Measurements from ENCODE around the gene SLC50A1.
A peak's percentile ranks its signal among the peaks of the same experiment; 100 is the strongest.
"Not testable (repeated sequence)": the region's sequence is repeated elsewhere in the genome, so short reads cannot be mapped to it uniquely, and the experiment has no call there.

SLC50A1 gene

DNA sequence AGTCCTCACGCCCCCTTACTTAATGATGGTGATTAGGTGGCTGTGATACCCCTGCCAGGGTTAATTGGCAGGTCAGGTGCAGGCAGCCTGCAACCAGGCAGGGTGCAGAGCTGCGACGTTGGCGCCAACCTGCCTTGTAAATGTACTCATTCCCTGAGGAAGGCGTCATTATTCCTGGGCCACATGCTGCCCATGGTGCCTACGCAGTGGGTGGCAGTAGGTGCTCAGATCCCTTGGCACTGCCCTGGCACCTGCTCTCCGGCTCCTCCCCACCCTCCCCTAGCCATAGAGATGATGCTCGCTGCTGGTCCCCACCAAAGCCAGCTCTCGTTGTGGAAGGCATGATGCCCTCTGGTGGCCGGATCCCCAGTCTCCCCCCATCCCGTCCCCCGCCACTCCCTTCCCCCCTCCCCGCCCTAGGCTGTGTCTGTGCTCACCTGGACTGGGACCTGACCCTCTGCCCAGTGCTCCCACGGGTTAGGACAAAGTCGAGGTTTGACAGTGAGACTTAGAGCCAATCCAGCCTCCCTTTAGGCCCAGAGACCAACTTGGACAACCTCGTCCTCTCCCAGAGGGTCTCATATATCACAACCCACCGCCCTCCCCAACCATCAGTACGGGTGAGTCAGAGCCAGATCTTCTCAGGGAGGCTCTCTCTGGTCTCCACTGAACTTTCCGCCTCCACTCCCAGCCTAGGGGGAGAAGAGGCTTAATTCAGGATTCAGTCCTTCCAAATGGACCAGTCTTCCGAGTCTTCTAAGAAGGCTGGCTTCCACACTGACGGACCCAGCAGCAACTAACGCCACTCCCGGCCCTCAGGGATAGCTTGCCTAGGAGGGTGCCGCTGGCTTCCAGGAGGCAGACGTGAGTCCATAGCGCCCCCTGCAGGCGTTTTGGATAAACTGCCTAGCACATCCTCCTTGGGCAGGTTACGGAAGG, 31.8 kb downstream of the SLC50A1 start:
- H3K27ac ChIP-seq (replicated peaks) = peak overlapping the region; percentile 52; the same call in 1 of the 2 replicates
- H3K4me3 ChIP-seq (replicated peaks; ENCODE audit: insufficient read depth, low read length) = no peak overlapping the region
- DNase-seq (ENCODE audit: low read depth in 1 of 2, low spot score in 1 of 2) = peak; percentile 83 to 92

GRCh38 chr1:155168105-155168445, 32.4 kb downstream of the SLC50A1 start:
- not testable (repeated sequence) for H3K4me3 ChIP-seq (replicated peaks; ENCODE audit: insufficient read depth, low read length); H3K27ac ChIP-seq (replicated peaks); DNase-seq (ENCODE audit: low read depth in 1 of 2, low spot score in 1 of 2)

More for the DNA sequence above, 31.8 kb downstream of the SLC50A1 start:
- TF ChIP-seq, protein P1, sequence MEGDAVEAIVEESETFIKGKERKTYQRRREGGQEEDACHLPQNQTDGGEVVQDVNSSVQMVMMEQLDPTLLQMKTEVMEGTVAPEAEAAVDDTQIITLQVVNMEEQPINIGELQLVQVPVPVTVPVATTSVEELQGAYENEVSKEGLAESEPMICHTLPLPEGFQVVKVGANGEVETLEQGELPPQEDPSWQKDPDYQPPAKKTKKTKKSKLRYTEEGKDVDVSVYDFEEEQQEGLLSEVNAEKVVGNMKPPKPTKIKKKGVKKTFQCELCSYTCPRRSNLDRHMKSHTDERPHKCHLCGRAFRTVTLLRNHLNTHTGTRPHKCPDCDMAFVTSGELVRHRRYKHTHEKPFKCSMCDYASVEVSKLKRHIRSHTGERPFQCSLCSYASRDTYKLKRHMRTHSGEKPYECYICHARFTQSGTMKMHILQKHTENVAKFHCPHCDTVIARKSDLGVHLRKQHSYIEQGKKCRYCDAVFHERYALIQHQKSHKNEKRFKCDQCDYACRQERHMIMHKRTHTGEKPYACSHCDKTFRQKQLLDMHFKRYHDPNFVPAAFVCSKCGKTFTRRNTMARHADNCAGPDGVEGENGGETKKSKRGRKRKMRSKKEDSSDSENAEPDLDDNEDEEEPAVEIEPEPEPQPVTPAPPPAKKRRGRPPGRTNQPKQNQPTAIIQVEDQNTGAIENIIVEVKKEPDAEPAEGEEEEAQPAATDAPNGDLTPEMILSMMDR (IDR thresholded peaks at IDR 0.05; ENCODE audit: insufficient read depth, low read length) = peak; percentile 81
- TF ChIP-seq POLR2AphosphoS5 (IDR thresholded peaks at IDR 0.05; ENCODE audit: low read depth) (no peak), GABPA (IDR thresholded peaks at IDR 0.05; ENCODE audit: low read depth) (peak; percentile 5; the same call in 1 of the 2 replicates), SPI1 (IDR thresholded peaks at IDR 0.05; ENCODE audit: borderline replicate concordance, low read depth) (no peak)
- H3K27me3 ChIP-seq (ENCODE audit: insufficient read depth, poor library complexity, severe bottlenecking) = no peaks in the 10 kb centered on the region

GRCh38 chr1:155168456-155169210, 33.0 kb downstream of the SLC50A1 start:
- Histone ChIP-seq H3K27ac (replicated peaks) (no peak overlapping the region), H3K27me3 (ENCODE audit: insufficient read depth, poor library complexity, severe bottlenecking) (no peaks in the 10 kb centered on the region), H3K4me3 (replicated peaks; ENCODE audit: insufficient read depth, low read length) (no peak overlapping the region)
- no peak for TF ChIP-seq GABPA (IDR thresholded peaks at IDR 0.05; ENCODE audit: low read depth)
- DNase-seq (ENCODE audit: low read depth in 1 of 2, low spot score in 1 of 2) = no peak

More at GRCh38 chr1:155168105-155168445, 32.4 kb downstream of the SLC50A1 start:
- H3K27me3 ChIP-seq (ENCODE audit: insufficient read depth, poor library complexity, severe bottlenecking) = not testable (repeated sequence)

DNA sequence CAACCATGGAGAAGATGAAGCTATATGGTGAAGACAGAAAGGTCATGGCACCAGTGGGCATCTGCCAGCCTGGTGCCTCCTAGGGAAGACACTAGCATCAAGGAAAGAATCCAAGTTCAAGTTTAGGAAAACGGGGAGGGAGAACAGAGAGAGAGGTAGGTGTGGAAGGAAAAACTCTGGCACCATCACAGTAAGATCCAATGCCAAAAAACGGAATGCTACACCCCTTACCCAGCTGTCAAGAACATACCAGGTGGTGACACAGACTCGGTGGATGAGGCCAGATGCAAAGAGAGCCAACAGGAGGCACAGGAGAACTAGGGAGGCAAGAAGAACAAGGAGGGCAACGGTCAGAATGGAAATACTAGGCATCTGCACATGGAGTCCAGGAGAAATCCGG, 33.9 kb downstream of the SLC50A1 start:
- Histone ChIP-seq H3K4me3 (replicated peaks; ENCODE audit: insufficient read depth, low read length) (no peak overlapping the region), H3K27me3 (ENCODE audit: insufficient read depth, poor library complexity, severe bottlenecking) (no peaks in the 10 kb centered on the region), H3K27ac (replicated peaks) (no peak overlapping the region)
- DNase-seq (ENCODE audit: low read depth in 1 of 2, low spot score in 1 of 2) = no peak
- TF ChIP-seq SPI1 (IDR thresholded peaks at IDR 0.05; ENCODE audit: borderline replicate concordance, low read depth) (no peak), POLR2AphosphoS5 (IDR thresholded peaks at IDR 0.05; ENCODE audit: low read depth) (no peak), GABPA (IDR thresholded peaks at IDR 0.05; ENCODE audit: low read depth) (no peak)
- TF ChIP-seq, protein P2, sequence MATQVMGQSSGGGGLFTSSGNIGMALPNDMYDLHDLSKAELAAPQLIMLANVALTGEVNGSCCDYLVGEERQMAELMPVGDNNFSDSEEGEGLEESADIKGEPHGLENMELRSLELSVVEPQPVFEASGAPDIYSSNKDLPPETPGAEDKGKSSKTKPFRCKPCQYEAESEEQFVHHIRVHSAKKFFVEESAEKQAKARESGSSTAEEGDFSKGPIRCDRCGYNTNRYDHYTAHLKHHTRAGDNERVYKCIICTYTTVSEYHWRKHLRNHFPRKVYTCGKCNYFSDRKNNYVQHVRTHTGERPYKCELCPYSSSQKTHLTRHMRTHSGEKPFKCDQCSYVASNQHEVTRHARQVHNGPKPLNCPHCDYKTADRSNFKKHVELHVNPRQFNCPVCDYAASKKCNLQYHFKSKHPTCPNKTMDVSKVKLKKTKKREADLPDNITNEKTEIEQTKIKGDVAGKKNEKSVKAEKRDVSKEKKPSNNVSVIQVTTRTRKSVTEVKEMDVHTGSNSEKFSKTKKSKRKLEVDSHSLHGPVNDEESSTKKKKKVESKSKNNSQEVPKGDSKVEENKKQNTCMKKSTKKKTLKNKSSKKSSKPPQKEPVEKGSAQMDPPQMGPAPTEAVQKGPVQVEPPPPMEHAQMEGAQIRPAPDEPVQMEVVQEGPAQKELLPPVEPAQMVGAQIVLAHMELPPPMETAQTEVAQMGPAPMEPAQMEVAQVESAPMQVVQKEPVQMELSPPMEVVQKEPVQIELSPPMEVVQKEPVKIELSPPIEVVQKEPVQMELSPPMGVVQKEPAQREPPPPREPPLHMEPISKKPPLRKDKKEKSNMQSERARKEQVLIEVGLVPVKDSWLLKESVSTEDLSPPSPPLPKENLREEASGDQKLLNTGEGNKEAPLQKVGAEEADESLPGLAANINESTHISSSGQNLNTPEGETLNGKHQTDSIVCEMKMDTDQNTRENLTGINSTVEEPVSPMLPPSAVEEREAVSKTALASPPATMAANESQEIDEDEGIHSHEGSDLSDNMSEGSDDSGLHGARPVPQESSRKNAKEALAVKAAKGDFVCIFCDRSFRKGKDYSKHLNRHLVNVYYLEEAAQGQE (IDR thresholded peaks at IDR 0.05; ENCODE audit: insufficient replicate concordance, low read depth) = no peak
- TF ChIP-seq, protein P1 (IDR thresholded peaks at IDR 0.05; ENCODE audit: insufficient read depth, low read length) = no peak

DNA sequence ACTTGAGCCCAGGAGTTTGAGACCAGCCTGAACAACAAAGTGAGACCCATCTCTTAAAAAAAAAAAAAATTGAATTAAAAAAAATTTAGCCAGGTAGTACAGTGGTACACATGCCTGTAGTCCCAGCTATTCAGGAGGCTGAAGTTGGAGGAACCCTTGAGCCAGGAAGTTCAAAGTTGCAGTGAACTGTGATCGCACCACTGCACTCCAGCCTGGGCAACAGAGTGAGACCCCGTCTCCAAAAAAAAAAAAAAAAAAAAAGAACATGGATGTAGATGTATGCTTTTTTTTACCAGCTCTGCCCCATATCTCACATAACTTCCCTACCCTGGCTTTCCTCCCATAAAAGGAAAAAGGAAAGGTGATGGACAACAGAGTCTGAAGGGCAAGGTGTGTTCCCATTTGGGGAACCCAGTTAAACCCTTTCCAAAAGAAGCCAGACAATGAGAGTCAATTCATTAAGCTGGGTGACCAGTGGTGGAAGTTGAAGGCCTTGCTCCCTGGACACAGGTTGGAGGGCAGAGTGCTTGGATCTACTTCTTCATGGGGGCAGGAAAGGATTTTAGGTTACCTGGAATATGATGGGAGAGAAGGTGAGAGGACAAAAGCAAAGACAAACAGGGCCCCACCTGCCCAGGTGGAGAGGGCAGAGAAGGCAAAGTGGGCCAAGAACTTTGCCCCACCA, 34.6 kb downstream of the SLC50A1 start:
- Histone ChIP-seq H3K4me3 (replicated peaks; ENCODE audit: insufficient read depth, low read length) (no peak overlapping the region), H3K27me3 (ENCODE audit: insufficient read depth, poor library complexity, severe bottlenecking) (no peaks in the 10 kb centered on the region), H3K27ac (replicated peaks) (no peak overlapping the region)
- TF ChIP-seq, protein P1 (IDR thresholded peaks at IDR 0.05; ENCODE audit: insufficient read depth, low read length) = no peak
- TF ChIP-seq SPI1 (IDR thresholded peaks at IDR 0.05; ENCODE audit: borderline replicate concordance, low read depth) = no peak
- TF ChIP-seq, protein P2 (IDR thresholded peaks at IDR 0.05; ENCODE audit: insufficient replicate concordance, low read depth) = no peak
- no peak for TF ChIP-seq POLR2AphosphoS5 (IDR thresholded peaks at IDR 0.05; ENCODE audit: low read depth)
- TF ChIP-seq GABPA (IDR thresholded peaks at IDR 0.05; ENCODE audit: low read depth) = no peak
- DNase-seq (ENCODE audit: low read depth in 1 of 2, low spot score in 1 of 2) = no peak

Measured in HL-60 (cell line).